ENCODE measurements around the gene COA8.

GRCh38 chr14:103535081-103535890 is 27.5 kb upstream of the COA8 start:
- no peak for TF ChIP-seq POLR2A (IDR thresholded peaks at IDR 0.05; ENCODE audit: control extremely low read depth in 1 of 2, low read depth in 2 of 2, low read length in 2 of 2)
- TF ChIP-seq, protein P1, sequence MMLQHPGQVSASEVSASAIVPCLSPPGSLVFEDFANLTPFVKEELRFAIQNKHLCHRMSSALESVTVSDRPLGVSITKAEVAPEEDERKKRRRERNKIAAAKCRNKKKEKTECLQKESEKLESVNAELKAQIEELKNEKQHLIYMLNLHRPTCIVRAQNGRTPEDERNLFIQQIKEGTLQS (IDR thresholded peaks at IDR 0.05; ENCODE audit: insufficient read depth, low read depth, low read length): no peak
- TF ChIP-seq TAF1 (IDR thresholded peaks at IDR 0.05; ENCODE audit: low read depth, low read length): no peak
- TF ChIP-seq, protein P2, sequence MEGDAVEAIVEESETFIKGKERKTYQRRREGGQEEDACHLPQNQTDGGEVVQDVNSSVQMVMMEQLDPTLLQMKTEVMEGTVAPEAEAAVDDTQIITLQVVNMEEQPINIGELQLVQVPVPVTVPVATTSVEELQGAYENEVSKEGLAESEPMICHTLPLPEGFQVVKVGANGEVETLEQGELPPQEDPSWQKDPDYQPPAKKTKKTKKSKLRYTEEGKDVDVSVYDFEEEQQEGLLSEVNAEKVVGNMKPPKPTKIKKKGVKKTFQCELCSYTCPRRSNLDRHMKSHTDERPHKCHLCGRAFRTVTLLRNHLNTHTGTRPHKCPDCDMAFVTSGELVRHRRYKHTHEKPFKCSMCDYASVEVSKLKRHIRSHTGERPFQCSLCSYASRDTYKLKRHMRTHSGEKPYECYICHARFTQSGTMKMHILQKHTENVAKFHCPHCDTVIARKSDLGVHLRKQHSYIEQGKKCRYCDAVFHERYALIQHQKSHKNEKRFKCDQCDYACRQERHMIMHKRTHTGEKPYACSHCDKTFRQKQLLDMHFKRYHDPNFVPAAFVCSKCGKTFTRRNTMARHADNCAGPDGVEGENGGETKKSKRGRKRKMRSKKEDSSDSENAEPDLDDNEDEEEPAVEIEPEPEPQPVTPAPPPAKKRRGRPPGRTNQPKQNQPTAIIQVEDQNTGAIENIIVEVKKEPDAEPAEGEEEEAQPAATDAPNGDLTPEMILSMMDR (IDR thresholded peaks at IDR 0.05; ENCODE audit: control extremely low read depth in 1 of 3, insufficient read depth in 1 of 3, low read depth in 1 of 3, low read length in 3 of 3): no peak
- no peak for TF ChIP-seq HDAC2 (IDR thresholded peaks at IDR 0.05; ENCODE audit: borderline replicate concordance in 1 of 2, low read depth in 2 of 2, low read length in 2 of 2)

Measured in H1 (cell line).